GM18499 (cell line): ENCODE results near the gene CD300LD.
"Not testable (repeated sequence)": the region's sequence is repeated elsewhere in the genome, so short reads cannot be mapped to it uniquely, and the experiment has no call there.

Experiments used
- ATAC-seq: cut with Tn5 transposase; IDR thresholded peaks from one replicate; pipeline ENCODE4 v1.9.1; 2021; ENCODE audit warnings: moderate number of reproducible peaks; ENCODE audit not compliant: insufficient read depth, unreplicated experiment

CD300LD gene

DNA sequence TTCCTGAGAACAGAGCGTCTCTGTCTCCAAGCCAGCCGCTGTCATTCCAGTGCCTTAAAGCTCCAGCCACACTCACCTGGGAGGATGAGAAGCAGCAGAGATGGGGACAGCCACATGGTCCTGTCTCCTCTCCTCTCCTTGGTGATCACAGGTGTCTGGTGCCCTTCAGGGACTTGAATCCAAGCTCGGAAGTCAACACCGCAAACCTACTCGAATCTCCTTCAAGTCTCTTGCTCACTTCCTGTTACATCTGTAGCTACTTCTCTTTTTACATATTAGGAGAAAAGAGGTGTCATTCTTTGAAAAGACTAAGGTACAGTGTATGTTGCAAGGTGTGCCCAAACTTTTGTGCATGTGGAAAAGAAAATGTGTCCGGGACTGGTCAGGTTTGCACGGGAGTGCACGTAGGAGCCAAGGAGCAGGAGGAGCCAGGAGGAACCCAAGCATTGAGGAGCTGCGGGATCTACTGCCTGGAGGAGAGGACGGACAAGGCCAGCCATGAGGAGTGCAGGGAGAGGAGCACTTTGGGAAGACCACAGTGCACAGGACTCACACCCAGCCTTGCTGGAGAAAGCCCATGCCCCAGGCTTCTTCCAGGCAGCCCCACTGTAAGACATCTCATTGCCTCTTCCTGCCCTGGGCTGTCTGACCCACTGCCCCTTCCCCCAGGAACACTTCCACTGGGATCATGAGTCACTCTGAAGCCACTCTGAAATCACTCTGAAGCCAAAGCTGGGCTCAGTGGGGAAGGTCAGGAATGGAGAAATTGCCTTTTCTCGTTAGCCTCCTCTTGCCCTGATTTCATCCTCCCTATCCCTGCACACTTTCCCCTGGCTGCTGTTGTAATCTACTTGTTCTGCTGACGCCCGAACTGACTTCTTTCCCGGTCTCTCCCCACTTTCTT, at the start of gene CD300LD:
Gene CD300LD (minus strand): TSS at position 197 of the 904 bp plus-strand sequence. CDS start 81 bp downstream, at position 116.
- ATAC-seq: no peak

DNA sequence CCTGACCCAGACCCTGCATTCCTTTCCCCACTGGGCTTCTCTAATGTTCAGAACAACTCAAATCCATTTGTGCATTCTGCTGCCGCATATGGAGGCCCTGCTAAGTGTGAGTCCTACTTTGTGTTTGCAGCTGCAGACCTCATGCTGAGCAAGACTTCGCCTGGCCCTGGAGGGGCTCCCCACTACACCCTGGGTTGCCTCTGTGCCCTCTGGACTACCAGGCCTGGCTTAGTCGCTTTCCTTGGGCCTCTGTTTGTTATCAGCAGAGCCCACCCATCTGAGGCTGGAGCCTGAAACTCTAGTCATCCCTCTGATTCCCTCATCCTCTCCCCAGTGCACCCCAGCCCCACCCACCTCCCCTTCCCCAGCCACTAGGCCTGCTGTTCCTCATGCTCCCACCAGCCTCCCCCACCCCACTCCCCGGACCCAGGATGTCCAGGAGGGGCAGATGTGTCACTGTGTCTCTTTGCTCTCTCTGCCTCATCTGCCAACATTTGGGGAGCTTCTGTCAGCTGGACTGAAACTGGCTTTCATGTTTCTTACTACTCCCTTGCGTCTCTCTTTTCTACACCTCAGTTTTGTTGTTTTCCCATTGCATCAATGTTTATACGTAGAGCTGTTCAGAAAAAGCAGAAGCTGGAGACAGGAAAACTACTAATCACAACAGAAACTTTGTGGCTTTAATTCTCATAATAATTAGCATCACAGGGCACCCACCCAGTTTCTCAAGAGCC, 49.3 kb upstream of the CD300LD start:
- no peak for ATAC-seq

- no peak for ATAC-seq
Measured at GRCh38 chr17:74639704-74640151, 47.6 kb upstream of the CD300LD start.

DNA sequence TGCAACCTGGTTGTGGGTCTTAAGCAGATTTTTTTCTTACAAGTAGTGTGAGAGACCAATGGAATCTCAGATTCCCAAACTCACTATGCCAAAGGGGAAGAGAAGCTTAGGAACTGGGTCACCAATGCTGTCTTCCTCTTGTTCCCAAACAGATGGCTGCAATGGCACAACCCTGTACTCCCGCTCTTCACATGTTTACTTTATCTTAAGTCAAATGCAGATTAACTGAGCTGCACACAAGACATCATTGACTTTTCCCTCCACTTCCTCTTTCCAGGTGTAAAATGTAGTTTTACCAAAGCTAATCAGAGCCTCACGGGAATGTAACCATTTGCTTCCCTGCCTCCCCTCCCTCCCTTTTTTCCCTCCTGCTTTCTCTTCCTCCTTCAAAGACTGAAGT, 45.8 kb upstream of the CD300LD start:
- ATAC-seq: no peak

DNA sequence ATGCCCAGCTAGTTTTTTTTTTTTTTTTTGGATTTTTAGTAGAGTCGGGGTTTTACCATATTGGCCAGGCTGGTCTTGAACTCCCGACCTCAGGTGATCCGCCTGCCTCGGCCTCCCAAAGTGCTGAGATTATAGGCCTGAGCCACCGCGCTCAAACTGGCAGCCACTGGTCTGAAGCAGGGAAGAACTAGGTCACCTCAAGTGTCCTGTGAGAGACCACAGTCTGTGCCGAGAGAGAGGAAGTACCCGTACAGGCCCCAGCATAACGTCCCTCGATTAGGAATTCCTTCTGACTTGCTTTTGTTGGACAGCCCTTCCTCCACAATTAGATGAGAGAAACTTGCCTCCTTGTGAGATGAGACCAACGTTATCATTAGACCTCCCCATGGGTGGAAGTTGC, 45.2 kb upstream of the CD300LD start:
- ATAC-seq: no peak

DNA sequence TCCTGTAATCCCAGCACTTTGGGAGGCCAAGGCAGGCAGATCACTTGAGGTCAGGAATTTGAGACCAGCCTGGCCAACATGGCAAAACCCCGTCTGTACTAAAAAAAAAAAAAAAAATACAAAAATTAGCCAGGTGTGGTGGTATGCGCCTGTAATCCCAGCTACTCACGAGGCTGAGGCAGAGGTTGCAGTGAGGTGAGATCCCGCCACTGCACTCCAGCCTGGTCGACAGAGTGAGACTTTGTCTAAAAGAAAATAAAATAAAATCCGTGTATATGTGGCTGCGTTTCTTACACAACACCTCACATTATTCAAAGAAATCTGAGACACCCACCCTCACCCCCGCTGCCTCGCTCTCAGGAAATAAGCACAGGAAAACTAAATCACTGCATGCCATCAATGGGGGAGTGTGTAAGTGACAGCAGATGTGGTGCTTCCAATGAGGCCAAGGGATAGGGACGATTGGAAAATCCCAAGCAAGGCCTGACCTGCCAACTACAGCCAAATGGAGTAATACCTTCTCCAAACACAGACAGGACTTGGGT, 44.5 kb upstream of the CD300LD start:
- not testable (repeated sequence) for ATAC-seq

GRCh38 chr17:74635418-74635817, 43.3 kb upstream of the CD300LD start:
- no peak for ATAC-seq

DNA sequence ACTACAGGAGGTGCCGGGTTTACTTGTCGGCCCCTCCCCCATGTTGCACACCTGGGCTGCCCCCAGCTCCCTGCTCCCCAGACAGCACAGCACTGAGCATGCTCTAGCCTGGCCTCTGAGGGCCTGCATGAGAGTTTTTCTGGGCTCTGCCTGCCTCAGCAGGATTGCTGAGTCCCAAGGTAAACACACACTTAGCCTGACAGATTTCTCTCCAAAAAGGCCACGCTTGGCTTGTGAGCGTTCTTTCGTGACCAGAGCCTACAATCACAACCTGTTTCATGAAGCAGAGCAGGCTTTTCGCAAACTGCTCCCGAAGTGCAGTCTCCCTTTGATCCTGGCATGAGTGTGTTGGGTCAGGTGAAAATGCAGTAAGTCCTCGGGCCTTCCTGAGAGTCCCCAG, 41.2 kb upstream of the CD300LD start:
- ATAC-seq: no peak

DNA sequence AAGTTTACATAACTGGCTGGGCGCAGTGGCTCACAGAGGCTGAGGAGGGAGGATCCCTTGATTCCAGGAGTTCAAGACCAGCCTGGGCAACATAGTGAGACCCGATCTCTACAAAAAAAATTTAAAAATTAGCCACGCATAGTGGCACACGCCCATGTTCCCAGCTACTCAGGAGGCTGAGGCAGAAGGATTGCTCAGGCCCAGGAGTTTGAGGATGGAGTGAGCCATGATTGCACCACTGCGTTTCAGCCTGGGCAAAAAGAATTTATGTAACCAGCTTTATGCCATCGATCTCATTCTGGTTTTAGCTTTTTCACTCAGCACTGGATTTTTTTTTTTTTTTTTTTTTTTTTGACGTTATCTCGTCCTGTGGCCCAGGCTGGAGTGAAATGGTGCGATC, 40.5 kb upstream of the CD300LD start:
- ATAC-seq: no peak

DNA sequence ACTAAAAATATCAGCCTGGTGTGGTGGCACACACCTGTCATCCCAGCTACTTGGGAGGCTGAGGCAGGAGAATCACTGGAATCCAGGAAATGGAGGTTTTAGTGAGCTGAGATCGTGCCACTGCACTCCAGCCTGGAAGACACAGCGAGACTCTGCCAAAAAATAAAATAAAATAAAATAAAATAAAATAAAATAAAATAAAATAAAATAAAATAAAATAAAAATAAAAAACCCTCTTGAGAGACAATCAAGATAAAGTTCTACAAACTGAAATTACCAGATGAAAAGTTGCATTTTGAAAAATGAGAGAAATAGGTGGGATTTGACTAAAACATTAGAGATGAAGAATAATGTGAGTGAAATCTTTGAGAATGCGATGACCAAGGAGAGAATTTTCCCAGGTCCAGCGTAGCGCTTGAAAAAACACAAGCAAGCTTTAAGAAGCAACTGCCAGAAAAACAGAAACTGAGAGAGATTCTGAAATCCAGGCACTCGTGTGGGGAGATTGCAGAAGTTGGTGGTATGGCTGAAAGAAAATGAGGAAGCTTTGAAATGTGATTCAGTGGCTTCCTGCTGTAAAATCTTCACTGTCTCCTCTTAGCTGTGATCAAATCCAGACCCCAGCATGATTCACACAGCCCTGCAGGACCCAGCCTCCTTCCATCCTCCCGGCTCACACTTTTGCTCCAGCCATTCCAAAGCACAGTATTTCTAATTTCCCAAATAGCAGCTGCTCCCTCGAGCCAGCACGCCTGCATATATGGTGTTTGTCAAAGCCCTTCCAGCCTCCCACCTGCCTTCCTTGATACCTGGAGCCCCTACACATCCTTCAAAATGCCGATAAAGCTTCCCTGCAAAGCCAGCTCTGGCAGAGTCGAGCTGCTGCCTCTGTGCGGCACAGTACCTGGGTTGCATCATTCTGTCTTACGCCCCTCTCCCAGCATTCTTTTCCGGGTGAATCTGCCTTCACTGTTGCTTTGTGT, 39.7 kb upstream of the CD300LD start:
- no peak for ATAC-seq

DNA sequence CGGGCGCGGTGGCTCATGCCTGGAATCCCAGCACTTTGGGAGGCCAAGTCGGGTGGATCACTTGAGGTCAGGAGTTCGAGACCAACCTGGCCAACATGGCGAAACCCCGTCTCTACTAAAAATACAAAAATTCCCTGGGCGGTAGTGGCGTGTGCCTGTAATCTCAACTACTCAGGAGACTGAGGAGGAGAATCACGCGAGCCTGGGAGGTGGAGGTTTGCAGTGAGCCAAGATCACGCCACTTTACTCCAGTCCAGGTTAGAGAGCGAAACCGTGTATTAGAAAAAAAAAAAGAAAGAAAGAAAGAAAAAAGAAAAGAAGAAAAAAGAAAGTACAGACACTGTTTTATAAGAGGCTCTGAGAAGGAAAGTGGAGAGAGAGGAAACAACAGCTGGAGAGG, 38.2 kb upstream of the CD300LD start:
- not testable (repeated sequence) for ATAC-seq

DNA sequence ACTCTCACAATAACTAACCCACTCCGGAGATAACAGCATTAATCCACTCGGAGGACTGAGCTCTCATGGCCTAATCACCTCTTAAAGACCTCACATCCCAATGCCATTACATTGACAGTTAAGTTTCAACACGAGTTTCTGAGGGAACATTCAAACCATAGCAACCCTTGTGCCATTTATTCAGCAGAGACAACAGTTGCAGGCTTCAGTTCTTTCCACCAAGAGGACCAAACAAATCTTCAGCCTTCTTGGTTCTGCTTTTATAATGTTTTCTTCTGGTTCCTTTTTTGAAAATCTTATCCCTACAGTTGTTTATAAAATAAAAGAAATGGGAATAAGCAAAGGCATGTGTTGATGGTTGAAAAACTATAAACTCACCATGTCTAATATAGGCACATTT, 33.6 kb upstream of the CD300LD start:
- no peak for ATAC-seq

DNA sequence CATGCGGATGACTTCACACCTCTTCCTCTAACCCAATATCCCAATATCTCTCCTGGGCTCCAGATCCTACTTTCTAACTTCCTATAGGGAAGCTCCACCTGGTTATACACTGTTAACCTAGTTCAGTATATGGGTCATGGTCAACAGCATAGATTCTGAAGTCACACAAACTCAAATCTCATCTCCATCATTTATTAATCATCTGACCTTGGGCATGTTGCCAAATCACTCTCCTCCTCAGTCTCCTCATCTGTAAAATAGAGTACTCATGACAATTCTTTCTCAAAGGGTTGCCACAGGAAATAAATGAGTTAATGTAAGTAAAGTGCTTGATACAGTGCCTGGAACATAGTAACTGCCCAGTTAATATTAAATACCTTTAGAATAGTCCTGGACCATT, 32.0 kb upstream of the CD300LD start:
- ATAC-seq: no peak

GRCh38 chr17:74623693-74624093, 31.6 kb upstream of the CD300LD start, which contains the start of gene CD300E:
TSS of gene CD300E (minus strand) at chr17:74623738. CDS start at chr17:74623621, 117 bp downstream.
- ATAC-seq: no peak

- ATAC-seq: no peak
Measured at GRCh38 chr17:74619077-74619673, 27.1 kb upstream of the CD300LD start.

GRCh38 chr17:74618451-74618850, 26.4 kb upstream of the CD300LD start:
- ATAC-seq: no peak

DNA sequence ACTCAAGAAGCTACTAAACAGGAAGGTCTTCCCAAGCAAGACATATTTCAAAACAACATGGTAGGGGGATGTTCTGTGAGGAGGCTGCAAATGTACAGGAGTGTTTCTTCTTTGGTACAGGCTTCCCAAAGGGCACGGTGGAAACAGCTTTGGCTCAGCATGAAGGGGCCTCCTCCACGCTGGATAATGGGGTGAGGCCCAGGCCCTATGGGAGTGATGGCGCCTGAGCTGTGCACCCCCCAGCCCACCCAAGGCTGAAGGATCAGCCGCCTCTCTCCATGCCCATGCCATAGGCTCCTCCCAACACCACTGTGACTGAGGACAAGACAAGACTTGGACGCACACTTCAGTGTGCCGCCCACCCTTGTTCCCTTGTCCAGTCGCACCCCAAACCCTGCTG, 24.6 kb upstream of the CD300LD start:
- no peak for ATAC-seq

DNA sequence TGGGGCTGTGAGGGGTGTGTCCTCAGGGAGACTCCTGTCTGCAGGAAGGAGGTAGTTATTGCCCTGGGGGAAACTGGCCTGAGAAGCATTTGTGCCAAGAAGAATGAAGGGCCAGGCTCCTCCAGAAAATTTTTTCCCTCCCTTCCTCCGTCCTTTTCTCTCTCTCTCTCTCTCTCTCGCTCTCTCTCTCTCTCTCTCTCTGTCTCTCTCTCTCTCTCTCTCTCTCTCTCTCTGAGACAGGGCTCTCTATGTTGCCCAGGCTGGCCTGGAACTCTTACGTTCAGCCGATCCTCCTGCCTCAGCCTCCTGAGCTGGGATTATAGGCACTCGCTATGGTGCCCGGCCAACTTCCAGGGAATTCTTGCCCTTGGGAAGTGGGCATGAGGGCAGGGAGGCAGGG, 20.0 kb upstream of the CD300LD start:
- no peak for ATAC-seq

GRCh38 chr17:74610108-74610507, 18.0 kb upstream of the CD300LD start:
- ATAC-seq: no peak
